IMR-90 (cell line): ENCODE measurements around the gene RENBP. TPM values are rescaled to one million over a fixed set of nuclear protein-coding genes. Genes with fewer than 3 reads are reported as not detected.
A peak's percentile ranks its signal among the peaks of the same experiment; 100 is the strongest.

Experiments used
- ATAC-seq: fragments of 200-7000 bp; cut with Tn5 transposase; 2 replicates; pipeline ENCODE4 v1.9.1; 2020; ENCODE audit warnings: low read depth, mild to moderate bottlenecking, moderate library complexity
- BruUV-seq: library from RNA; stranded (reverse); fragments of 400-500 nt; replicated peaks from 2 replicates; lab custom pipeline; 2021; lab: Mats Ljungman, UMichigan
- CTCF ChIA-PET: fragments of 300-600 bp; formaldehyde crosslinking; extraction: SDS; loops from one replicate; lab custom pipeline; 2021; ENCODE audit warnings: antibody characterized with exemption; lab: Yijun Ruan, JAX
- POLR2A ChIA-PET: fragments of 300-600 bp; sonication (Branson Sonifier 250); formaldehyde crosslinking; loops from one replicate; lab custom pipeline; 2022; ENCODE audit warnings: antibody characterized with exemption; ENCODE audit not compliant: unreplicated experiment; lab: Charles Lee
- DNase-seq: peaks from one replicate; pipeline ENCODE4 v3.0.0; 2013
- H2AFZ ChIP-seq: replicated peaks from 2 replicates; pipeline ENCODE3; 2013; ENCODE audit warnings: low read length, mild to moderate bottlenecking; ENCODE audit not compliant: poor library complexity
- H2AK5ac ChIP-seq: 2 replicates; pipeline ENCODE4 v1.6.1; 2013; ENCODE audit warnings: low read depth, low read length, inconsistent platforms
- H2AK9ac ChIP-seq: replicated peaks from 2 replicates; pipeline ENCODE3; 2013; ENCODE audit warnings: mild to moderate bottlenecking, low read depth, low read length, moderate library complexity; ENCODE audit not compliant: poor library complexity
- H2BK120ac ChIP-seq: 2 replicates; pipeline ENCODE4 v1.6.1; 2013; ENCODE audit warnings: low read depth, low read length, inconsistent platforms
- H2BK15ac ChIP-seq: 3 replicates; pipeline ENCODE4 v1.6.1; 2013; ENCODE audit warnings: low read depth, low read length, inconsistent platforms
- H2BK20ac ChIP-seq: 2 replicates; pipeline ENCODE4 v1.6.1; 2013; ENCODE audit warnings: low read depth, mild to moderate bottlenecking, inconsistent platforms, low read length, moderate library complexity
- H2BK5ac ChIP-seq: 2 replicates; pipeline ENCODE4 v1.6.1; 2013; ENCODE audit warnings: mild to moderate bottlenecking, low read depth, low read length, inconsistent platforms; ENCODE audit not compliant: poor library complexity, severe bottlenecking
- H3K14ac ChIP-seq: replicated peaks from 2 replicates; pipeline ENCODE4 v1.6.1; 2013; ENCODE audit warnings: low read depth, low read length, inconsistent platforms
- H3K18ac ChIP-seq: 2 replicates; pipeline ENCODE4 v1.6.1; 2013; ENCODE audit warnings: low read depth, low read length, control low read depth
- H3K23ac ChIP-seq: 2 replicates; pipeline ENCODE4 v1.6.1; 2013; ENCODE audit warnings: low read depth, low read length, inconsistent platforms
- H3K27ac ChIP-seq: 2 replicates; pipeline ENCODE4 v1.5.1; 2013; ENCODE audit warnings: mild to moderate bottlenecking, control low read depth, low read length; ENCODE audit not compliant: insufficient read depth
- H3K27me3 ChIP-seq: 2 replicates; pipeline ENCODE4 v1.6.1; 2013; ENCODE audit warnings: low read length; ENCODE audit not compliant: control insufficient read depth, insufficient read depth
- H3K36me3 ChIP-seq: 2 replicates; pipeline ENCODE4 v1.6.1; 2013; ENCODE audit warnings: low read length, mixed read lengths; ENCODE audit not compliant: control insufficient read depth, insufficient read depth
- H3K4ac ChIP-seq: 2 replicates; pipeline ENCODE4 v1.6.1; 2013; ENCODE audit warnings: low read depth, low read length, inconsistent platforms
- H3K4me1 ChIP-seq: 2 replicates; pipeline ENCODE4 v1.6.1; 2013; ENCODE audit warnings: low read length, mixed read lengths; ENCODE audit not compliant: control insufficient read depth, insufficient read depth
- H3K4me2 ChIP-seq: 2 replicates; pipeline ENCODE4 v1.6.1; 2013; ENCODE audit warnings: low read depth, mild to moderate bottlenecking, control low read depth, low read length, moderate library complexity
- H3K4me3 ChIP-seq: 2 replicates; pipeline ENCODE4 v1.5.1; 2013; ENCODE audit warnings: low read depth, mild to moderate bottlenecking, control low read depth, low read length, moderate library complexity; ENCODE audit not compliant: insufficient read depth
- H3K56ac ChIP-seq: 2 replicates; pipeline ENCODE4 v1.6.1; 2013; ENCODE audit warnings: low read length, inconsistent platforms; ENCODE audit not compliant: insufficient read depth; ENCODE audit errors: extremely low read depth
- H3K79me1 ChIP-seq, 2 experiments: 2 replicates each; pipeline ENCODE4 v1.6.1; 2013; ENCODE audit warnings: low read length in 2 of 2, inconsistent platforms in 1 of 2, low read depth in 1 of 2
- H3K9ac ChIP-seq: 2 replicates; pipeline ENCODE4 v1.6.1; 2013; ENCODE audit warnings: low read depth, low read length, control low read depth
- H3K9me1 ChIP-seq: 2 replicates; pipeline ENCODE4 v1.6.1; 2013; ENCODE audit warnings: low read length, inconsistent platforms; ENCODE audit not compliant: insufficient read depth
- H3K9me3 ChIP-seq: 2 replicates; pipeline ENCODE4 v1.6.1; 2013; ENCODE audit warnings: low read length; ENCODE audit not compliant: control insufficient read depth, insufficient read depth
- H4K20me1 ChIP-seq: 2 replicates; pipeline ENCODE4 v1.6.1; 2013; ENCODE audit warnings: low read length, inconsistent platforms; ENCODE audit not compliant: insufficient read depth
- H4K5ac ChIP-seq: 2 replicates; pipeline ENCODE4 v1.6.1; 2013; ENCODE audit warnings: mild to moderate bottlenecking, low read depth, low read length, control low read depth
- H4K8ac ChIP-seq, 2 experiments: 2 replicates each; pipeline ENCODE4 v1.6.1; 2013; ENCODE audit warnings: low read depth in 2 of 2, low read length in 2 of 2, control low read depth in 1 of 2, inconsistent platforms in 1 of 2
- H4K91ac ChIP-seq: 2 replicates; pipeline ENCODE4 v1.6.1; 2013; ENCODE audit warnings: low read depth, low read length, inconsistent platforms; ENCODE audit not compliant: insufficient read depth
- FOS ChIP-seq: fragments of 150-350 bp; IDR thresholded peaks from 2 replicates; pipeline ENCODE4 v1.6.1; 2016; ENCODE audit warnings: low read depth, low read length
- MAZ ChIP-seq: IDR thresholded peaks from 2 replicates; pipeline ENCODE4 v1.6.1; 2012; ENCODE audit warnings: low read depth, mild to moderate bottlenecking, low read length, improper control_type of control experiment, moderate library complexity, borderline replicate concordance
- RAD21 ChIP-seq: IDR thresholded peaks from 2 replicates; pipeline ENCODE4 v1.6.1; 2012; ENCODE audit warnings: low read length, improper control_type of control experiment
- SMC3 ChIP-seq: fragments of 150-350 bp; IDR thresholded peaks from 2 replicates; pipeline ENCODE4 v1.6.1; 2016; ENCODE audit warnings: low read depth, mild to moderate bottlenecking, antibody characterized with exemption, low read length, moderate library complexity
- WGBS, 2 experiments: methylation state at CpG; one replicate each; pipeline versions ENCODE4 v1.1.5 to v1.1.7; 2013; ENCODE audit warnings: missing lambda C conversion rate in 2 of 2; ENCODE audit not compliant: insufficient read length in 1 of 2; ENCODE audit errors: extremely low coverage in 2 of 2; 5-methylcytosine and 5-hydroxymethylcytosine counted together
- dilution Hi-C: fragments of 300-500 bp; cut with HindIII; formaldehyde crosslinking; loops from one replicate; pipeline ENCODE4 v1.14.3; 2018; ENCODE audit warnings: low sequenced_read_pairs; ENCODE audit not compliant: unreplicated experiment
- in situ Hi-C: fragments of 300-500 bp; cut with MboI; formaldehyde crosslinking; loops from 3 replicates; pipeline ENCODE4 v1.14.3; 2019; ENCODE audit warnings: low sequenced_read_pairs, inconsistent platforms, mixed read lengths
- intact Hi-C: fragments of 100-400 bp; cut with micrococcal nuclease; formaldehyde crosslinking; loops from 2 replicates; pipeline ENCODE4 v1.10.0; 2022
- polyA plus RNA-seq, 3 experiments: library from polyadenylated mRNA; depleted of rRNA; stranded (reverse); fragments of >200 nt; gene quantifications; 2 replicates each; pipeline ENCODE4 v1.2.3, GENCODE V29; 2012; ENCODE audit warnings: low replicate concordance in 1 of 3
- total RNA-seq: library from RNA; depleted of rRNA; stranded (reverse); fragments of >200 nt; gene quantifications from 2 replicates; pipeline ENCODE4 v1.2.3, GENCODE V29; 2012
- TF ChIP-seq, protein P1 (sequence below): conservative IDR thresholded peaks from 2 replicates; pipeline ENCODE4 v1.5.1; 2012; ENCODE audit warnings: mild to moderate bottlenecking, low read depth, low read length, improper control_type of control experiment

Gene RENBP
- total and polyA plus RNA-seq, 2 of the 4 experiments (the other 2 are of a cell fraction) = 0.15 to 0.18 TPM

DNA sequence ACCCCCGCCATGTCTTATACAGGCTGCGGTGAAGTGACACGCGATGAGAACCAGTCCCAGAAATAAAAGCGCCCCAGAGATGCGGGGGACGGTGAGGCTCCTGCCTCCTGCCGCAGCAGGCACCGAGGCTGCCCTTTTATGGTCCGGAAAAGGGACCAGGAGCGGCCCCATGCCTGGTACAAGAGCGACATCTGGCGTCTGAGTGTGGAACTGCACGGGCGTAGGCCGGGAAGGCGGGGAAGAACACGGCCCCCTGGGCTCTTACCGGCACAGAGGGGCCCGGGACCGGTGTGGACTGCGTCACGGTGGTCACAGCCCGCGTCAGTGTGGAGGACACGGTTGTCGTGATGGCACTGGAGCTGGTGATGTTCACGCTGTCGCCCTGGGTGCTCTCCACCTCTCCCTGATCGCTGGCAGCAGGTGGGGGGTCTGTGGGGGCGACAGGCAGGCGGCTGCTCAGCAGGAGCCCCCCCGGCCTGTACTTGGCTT, 8.9 kb upstream of the RENBP start:
- Histone ChIP-seq H3K9me1 (no peaks in the 10 kb centered on the region), H2BK5ac (peak overlapping the region; percentile 30), H4K8ac (peak overlapping the region; percentile 69 to 87), H3K4me3 (no peak overlapping the region), H2BK20ac (no peak overlapping the region), H4K20me1 (no peaks in the 10 kb centered on the region), H2AFZ (peak overlapping the region; percentile 78), H4K91ac (peak overlapping the region; percentile 31), H2AK9ac (peak overlapping the region; percentile 93), H3K9ac (peak overlapping the region; percentile 26; the same call in 1 of the 2 replicates), H2BK120ac (no peak overlapping the region; the same call in 1 of the 2 replicates), H3K4ac (peak overlapping the region; percentile 72), H4K5ac (peak overlapping the region; percentile 47; the same call in 1 of the 2 replicates), H3K18ac (no peak overlapping the region; the same call in 1 of the 2 replicates), H2AK5ac (peak overlapping the region; percentile 92), H3K27ac (peak overlapping the region; percentile 61), H3K36me3 (peaks cover 75% of the 10 kb centered on the region), H3K9me3 (no peaks in the 10 kb centered on the region), H3K4me2 (no peak overlapping the region), H3K4me1 (peaks cover 4% of the 10 kb centered on the region), H3K79me1 (peaks cover 0 to 6% of the 10 kb centered on the region in 2 experiments; a peak in 2 of 4 replicates), H2BK15ac (no peak overlapping the region), H3K27me3 (no peaks in the 10 kb centered on the region), H3K23ac (no peak overlapping the region), H3K56ac (no peak overlapping the region), H3K14ac (peak overlapping the region; percentile 19; the same call in 1 of the 2 replicates)
- POLR2A ChIA-PET = no interaction called here
- WGBS, 2 experiments = 24% methylated on average over 12 of the region's 33 CpGs; no CpG with 5 or more reads in 1 of the 2 experiments
- dilution Hi-C loops = no loop called here
- intact Hi-C loops = loop anchor here (1.0 kb wide), 1 partner anchor 189 kb away; the partner anchor contains the start of gene PLXNB3
- CTCF ChIA-PET = no interaction called here
- no TSS peak for BruUV-seq
- peak; percentile 92 for ATAC-seq
- peak; percentile 38; the same call in 1 of the 2 replicates for TF ChIP-seq MAZ
- TF ChIP-seq FOS = no peak
- peak; percentile 82 for TF ChIP-seq RAD21
- TF ChIP-seq, protein P1, sequence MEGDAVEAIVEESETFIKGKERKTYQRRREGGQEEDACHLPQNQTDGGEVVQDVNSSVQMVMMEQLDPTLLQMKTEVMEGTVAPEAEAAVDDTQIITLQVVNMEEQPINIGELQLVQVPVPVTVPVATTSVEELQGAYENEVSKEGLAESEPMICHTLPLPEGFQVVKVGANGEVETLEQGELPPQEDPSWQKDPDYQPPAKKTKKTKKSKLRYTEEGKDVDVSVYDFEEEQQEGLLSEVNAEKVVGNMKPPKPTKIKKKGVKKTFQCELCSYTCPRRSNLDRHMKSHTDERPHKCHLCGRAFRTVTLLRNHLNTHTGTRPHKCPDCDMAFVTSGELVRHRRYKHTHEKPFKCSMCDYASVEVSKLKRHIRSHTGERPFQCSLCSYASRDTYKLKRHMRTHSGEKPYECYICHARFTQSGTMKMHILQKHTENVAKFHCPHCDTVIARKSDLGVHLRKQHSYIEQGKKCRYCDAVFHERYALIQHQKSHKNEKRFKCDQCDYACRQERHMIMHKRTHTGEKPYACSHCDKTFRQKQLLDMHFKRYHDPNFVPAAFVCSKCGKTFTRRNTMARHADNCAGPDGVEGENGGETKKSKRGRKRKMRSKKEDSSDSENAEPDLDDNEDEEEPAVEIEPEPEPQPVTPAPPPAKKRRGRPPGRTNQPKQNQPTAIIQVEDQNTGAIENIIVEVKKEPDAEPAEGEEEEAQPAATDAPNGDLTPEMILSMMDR = peak; percentile 85
- peak; percentile 61 for TF ChIP-seq SMC3
- in situ Hi-C loops = no loop called here
- peak; percentile 50 for DNase-seq
